CD1c-positive myeloid dendritic cell (primary cell): ENCODE data around the gene CNTD1.
"Not testable (repeated sequence)": the region's sequence is repeated elsewhere in the genome, so short reads cannot be mapped to it uniquely, and the experiment has no call there.

Experiments
- DNase-seq: peaks from one replicate; pipeline ENCODE4 v3.0.0-alpha.2; 2016; ENCODE audit errors: extremely low spot score

The CNTD1 gene

GRCh38 chr17:42846594-42847280 is 48.1 kb downstream of the CNTD1 start:
- no peak for DNase-seq

- DNase-seq = no peak
These were observed 49.4 kb downstream of the CNTD1 start for GRCh38 chr17:42848093-42848492.

- no peak for DNase-seq
These were observed 50.4 kb downstream of the CNTD1 start for GRCh38 chr17:42849031-42849430.

- no peak for DNase-seq
These were observed 51.0 kb downstream of the CNTD1 start for GRCh38 chr17:42849451-42850181.

- DNase-seq = no peak
These were observed 52.3 kb downstream of the CNTD1 start, which contains the start of gene AOC3 for GRCh38 chr17:42850954-42851353. Gene AOC3, plus strand, starts transcription at chr17:42851199. Its CDS starts 145 bp downstream, at chr17:42851344.

- not testable (repeated sequence) for DNase-seq
These were observed 52.9 kb downstream of the CNTD1 start for GRCh38 chr17:42851371-42852240.

GRCh38 chr17:42852351-42852750 is 53.7 kb downstream of the CNTD1 start:
- no peak for DNase-seq

- peak; percentile 27 for DNase-seq
These were observed 54.3 kb downstream of the CNTD1 start for GRCh38 chr17:42853004-42853403.

GRCh38 chr17:42853597-42853967 is 54.9 kb downstream of the CNTD1 start:
- no peak for DNase-seq

GRCh38 chr17:42853968-42854790 is 55.5 kb downstream of the CNTD1 start:
- DNase-seq = no peak

- peak; percentile 46 for DNase-seq
These were observed 56.5 kb downstream of the CNTD1 start for GRCh38 chr17:42855048-42855596.

- DNase-seq = not testable (repeated sequence)
These were observed 57.4 kb downstream of the CNTD1 start for GRCh38 chr17:42856093-42856492.

- not testable (repeated sequence) for DNase-seq
These were observed 57.9 kb downstream of the CNTD1 start for GRCh38 chr17:42856516-42856915.

- DNase-seq = no peak
These were observed 58.7 kb downstream of the CNTD1 start for GRCh38 chr17:42857389-42857788.
